Transverse colon (tissue), 3 donors: ENCODE measurements around the gene SUCLG2.

Experiments
- CTCF ChIP-seq, 5 experiments: fragments of 200-600 bp in 3 of 5; fragments of 450-650 bp in 2 of 5; sonication (generic) in 3 of 5; IDR thresholded peaks; 1 replicate in 2 of 5; 2 replicates in 3 of 5; pipeline ENCODE4 v1.5.1; 2016 to 2017; ENCODE audit warnings: antibody characterized with exemption in 5 of 5, inconsistent platforms in 3 of 5, mild to moderate bottlenecking in 2 of 5, moderate library complexity in 1 of 5
- POLR2A ChIP-seq: fragments of 450-650 bp; IDR thresholded peaks from one replicate; pipeline ENCODE4 v1.6.1; 2016; ENCODE audit warnings: antibody characterized with exemption, mild to moderate bottlenecking, moderate library complexity

- TF ChIP-seq CTCF (IDR thresholded peaks at IDR 0.05) (no peak), POLR2A (no peak)
These were observed 38.4 kb downstream of the SUCLG2 start for GRCh38 chr3:67616046-67616445.
